Gastroesophageal sphincter (tissue), 4 donors: Measurements from ENCODE around the gene ATAD3B. TPM values are rescaled to one million over a fixed set of nuclear protein-coding genes. Genes with fewer than 3 reads are reported as not detected.
"Not testable (repeated sequence)": the region's sequence is repeated elsewhere in the genome, so short reads cannot be mapped to it uniquely, and the experiment has no call there.

ENCODE experiments used
- ATAC-seq: fragments of 150-250 bp; one replicate; pipeline ENCODE4 v1.9.1; 2016; ENCODE audit warnings: mild to moderate bottlenecking, moderate library complexity
- H3K27ac ChIP-seq, 4 donors: fragments of 200-600 bp; sonication (generic) in 3 of 4; 1 replicate in 3 of 4; 2 replicates in 1 of 4; pipeline ENCODE4 v1.5.1; 2016 to 2019
- H3K27me3 ChIP-seq: fragments of 200-600 bp; sonication (generic); one replicate; pipeline ENCODE4 v1.5.1; 2019
- H3K36me3 ChIP-seq, 2 donors: fragments of 200-600 bp; sonication (generic); one replicate each; pipeline ENCODE4 v1.5.1; 2019; ENCODE audit warnings: control low read depth in 1 of 2
- H3K4me1 ChIP-seq, 3 donors: fragments of 200-600 bp; sonication (generic); 1 replicate in 2 of 3; 2 replicates in 1 of 3; pipeline ENCODE4 v1.5.1; 2016 to 2019; ENCODE audit warnings: control low read depth in 2 of 3
- H3K4me3 ChIP-seq, 2 donors: fragments of 200-600 bp; sonication (generic); one replicate each; pipeline ENCODE4 v1.5.1; 2019; ENCODE audit warnings: mild to moderate bottlenecking in 1 of 2, moderate library complexity in 1 of 2
- H3K9me3 ChIP-seq, 3 donors: fragments of 200-600 bp; sonication (generic); one replicate each; pipeline ENCODE4 v1.5.1; 2017 to 2019; ENCODE audit warnings: control low read depth in 2 of 3
- CTCF ChIP-seq, 4 experiments: fragments of 200-600 bp in 2 of 4; fragments of 450-650 bp in 2 of 4; sonication (generic) in 1 of 4; IDR thresholded peaks; one replicate each; pipeline ENCODE4 v1.5.1; 2017 to 2019; ENCODE audit warnings: antibody characterized with exemption in 4 of 4, mild to moderate bottlenecking in 2 of 4, moderate library complexity in 2 of 4
- EP300 ChIP-seq: sonication (generic); formaldehyde crosslinking; IDR thresholded peaks from one replicate; pipeline ENCODE4 v1.6.1; 2017; ENCODE audit warnings: antibody characterized with exemption, mild to moderate bottlenecking
- POLR2A ChIP-seq, 2 donors: fragments of 450-650 bp; IDR thresholded peaks; one replicate each; pipeline ENCODE4 v1.6.1; 2017; ENCODE audit warnings: antibody characterized with exemption in 2 of 2, mild to moderate bottlenecking in 2 of 2, moderate library complexity in 1 of 2
- POLR2AphosphoS5 ChIP-seq: sonication (generic); formaldehyde crosslinking; IDR thresholded peaks from one replicate; pipeline ENCODE4 v1.6.1; 2017; ENCODE audit warnings: antibody characterized with exemption
- WGBS, 2 donors: methylation state at CpG; one replicate each; pipeline ENCODE4 v1.1.5; 2018; ENCODE audit warnings: low coverage in 1 of 2; 5-methylcytosine and 5-hydroxymethylcytosine counted together
- total RNA-seq, 4 donors: library from RNA; depleted of rRNA; stranded (reverse); fragments of >200 nt; gene quantifications; one replicate each; pipeline ENCODE4 v1.1.0, GENCODE V29; 2016

ATAD3B gene
- total RNA-seq, 4 donors from 2014 or later: 4.1 to 17.9 (median 12.1) TPM

- Histone ChIP-seq H3K4me1 (no peaks in the 10 kb centered on the region), H3K9me3 (peaks cover 0 to 23% (median 0%) of the 10 kb centered on the region in 3 donors), H3K36me3 (peaks cover 0 to 100% of the 10 kb centered on the region in 2 donors), H3K4me3 (no peak overlapping the region), H3K27me3 (no peaks in the 10 kb centered on the region), H3K27ac (no peak overlapping the region)
- WGBS, 2 donors: no CpG with 5 or more reads among the region's 19 CpGs
- no peak for ATAC-seq
- TF ChIP-seq EP300: no peak
- TF ChIP-seq POLR2AphosphoS5: no peak
- TF ChIP-seq POLR2A (IDR thresholded peaks at IDR 0.05): no peak
- TF ChIP-seq CTCF (IDR thresholded peaks at IDR 0.05): no peak
These were observed 18.3 kb downstream of the ATAD3B start for GRCh38 chr1:1489861-1490260.

- TF ChIP-seq POLR2AphosphoS5 (no peak), EP300 (no peak), POLR2A (IDR thresholded peaks at IDR 0.05) (no peak), CTCF (IDR thresholded peaks at IDR 0.05) (no peak)
- no peaks in the 10 kb centered on the region for H3K4me1 ChIP-seq
- H3K27me3 ChIP-seq: no peaks in the 10 kb centered on the region
- H3K4me3 ChIP-seq: no peak overlapping the region
- H3K36me3 ChIP-seq: peaks cover 0 to 100% of the 10 kb centered on the region in 2 donors
- no peak for ATAC-seq
- no peak overlapping the region for H3K27ac ChIP-seq
- H3K9me3 ChIP-seq: peaks cover 0 to 23% (median 0%) of the 10 kb centered on the region in 3 donors
- no CpG with 5 or more reads among the region's 25 CpGs for WGBS, 2 donors
These were observed 19.2 kb downstream of the ATAD3B start for GRCh38 chr1:1490633-1491230.

GRCh38 chr1:1491601-1492000, 20.0 kb downstream of the ATAD3B start:
- Histone ChIP-seq H3K4me1 (no peaks in the 10 kb centered on the region), H3K9me3 (peaks cover 0 to 23% (median 0%) of the 10 kb centered on the region in 3 donors), H3K27ac (no peak overlapping the region), H3K4me3 (no peak overlapping the region), H3K27me3 (no peaks in the 10 kb centered on the region), H3K36me3 (peaks cover 0 to 98% of the 10 kb centered on the region in 2 donors)
- no peak for ATAC-seq
- TF ChIP-seq POLR2A (IDR thresholded peaks at IDR 0.05): no peak
- WGBS, 2 donors: 80 to 100% methylated on average over 1 to 4 of the region's 10 CpGs

- not testable (repeated sequence) for H3K27me3 ChIP-seq, H3K27ac ChIP-seq, ATAC-seq, H3K4me3 ChIP-seq, H3K4me1 ChIP-seq
- WGBS, 2 donors: 60% methylated on average over 1 of the region's 22 CpGs; no CpG with 5 or more reads in 1 of the 2 donors
- Histone ChIP-seq H3K36me3 (peaks cover 0 to 71% of the 10 kb centered on the region in 2 donors), H3K9me3 (peaks cover 0 to 23% (median 0%) of the 10 kb centered on the region in 3 donors)
These were observed 22.7 kb downstream of the ATAD3B start for GRCh38 chr1:1494311-1494710.

GRCh38 chr1:1495461-1495975, 24.0 kb downstream of the ATAD3B start:
- H3K4me1 ChIP-seq: not testable (repeated sequence)

GRCh38 chr1:1504777-1505365, 33.3 kb downstream of the ATAD3B start:
- H3K9me3 ChIP-seq, H3K27me3 ChIP-seq, H3K36me3 ChIP-seq: not testable (repeated sequence)
- Histone ChIP-seq H3K4me3 (peak overlapping the region in 1 of 2 donors; percentile 23), H3K27ac (peak overlapping the region; percentile 36 to 86 (median 80)), H3K4me1 (peaks cover 0 to 14% (median 0%) of the 10 kb centered on the region in 3 donors)
- WGBS, 2 donors: 23% methylated on average over 11 of the region's 16 CpGs; no CpG with 5 or more reads in 1 of the 2 donors
- peak; percentile 42 for ATAC-seq
- TF ChIP-seq CTCF (IDR thresholded peaks at IDR 0.05): peak in 3 of 4 experiments; percentile 65 to 75 (median 67)

More at GRCh38 chr1:1495461-1495975, 24.0 kb downstream of the ATAD3B start:
- not testable (repeated sequence) for H3K27ac ChIP-seq, ATAC-seq, H3K27me3 ChIP-seq, H3K4me3 ChIP-seq
- H3K36me3 ChIP-seq: peaks cover 0 to 59% of the 10 kb centered on the region in 2 donors
- WGBS, 2 donors: 92% methylated on average over 2 of the region's 18 CpGs; no CpG with 5 or more reads in 1 of the 2 donors
- H3K9me3 ChIP-seq: peaks cover 0 to 23% (median 0%) of the 10 kb centered on the region in 3 donors
